Mesenchymal stem cell (in vitro differentiated cells and primary cell): ENCODE results near the gene ZBTB49.

Experiments
- DNase-seq: peaks from one replicate; pipeline ENCODE4 v3.0.0-alpha.2; 2013
- H2AFZ ChIP-seq: one replicate; pipeline ENCODE4 v1.6.1; 2013; ENCODE audit warnings: low read depth, mild to moderate bottlenecking, control low read depth, inconsistent platforms, low read length, moderate library complexity
- H2AK5ac ChIP-seq: 2 replicates; pipeline ENCODE4 v1.6.1; 2013; ENCODE audit warnings: low read length, moderate library complexity, mild to moderate bottlenecking, inconsistent platforms; ENCODE audit not compliant: severe bottlenecking
- H2BK120ac ChIP-seq: one replicate; pipeline ENCODE4 v1.6.1; 2013; ENCODE audit warnings: low read depth, mild to moderate bottlenecking, inconsistent platforms, low read length, moderate library complexity
- H2BK12ac ChIP-seq, 2 experiments: one replicate each; pipeline ENCODE4 v1.6.1; 2013; ENCODE audit warnings: inconsistent platforms in 2 of 2, low read length in 2 of 2, mild to moderate bottlenecking in 2 of 2, moderate library complexity in 2 of 2, control low read depth in 1 of 2
- H2BK15ac ChIP-seq: one replicate; pipeline ENCODE4 v1.6.1; 2013; ENCODE audit warnings: mild to moderate bottlenecking, low read depth, inconsistent platforms; ENCODE audit not compliant: poor library complexity, severe bottlenecking
- H2BK5ac ChIP-seq: 2 replicates; pipeline ENCODE4 v1.6.1; 2013; ENCODE audit warnings: low read depth, mild to moderate bottlenecking, low read length, control low read depth, inconsistent platforms; ENCODE audit not compliant: poor library complexity, severe bottlenecking
- H3K14ac ChIP-seq, 2 experiments: one replicate each; pipeline ENCODE4 v1.6.1; 2013; ENCODE audit warnings: inconsistent platforms in 2 of 2, low read length in 2 of 2, control low read depth in 1 of 2, mild to moderate bottlenecking in 1 of 2, moderate library complexity in 1 of 2
- H3K18ac ChIP-seq, 2 experiments: one replicate each; pipeline ENCODE4 v1.6.1; 2013; ENCODE audit warnings: inconsistent platforms in 2 of 2, low read length in 2 of 2, control low read depth in 1 of 2, low read depth in 1 of 2, mild to moderate bottlenecking in 1 of 2
- H3K23ac ChIP-seq, 2 experiments: one replicate each; pipeline ENCODE4 v1.6.1; 2013; ENCODE audit warnings: inconsistent platforms in 2 of 2, low read length in 2 of 2, mild to moderate bottlenecking in 2 of 2, moderate library complexity in 2 of 2, control low read depth in 1 of 2
- H3K27ac ChIP-seq: 2 replicates; pipeline ENCODE4 v1.5.1; 2013; ENCODE audit warnings: mild to moderate bottlenecking, moderate library complexity, low read length, control low read depth, inconsistent platforms; ENCODE audit not compliant: poor library complexity, severe bottlenecking
- H3K27me3 ChIP-seq, 2 experiments: 2 replicates each; pipeline versions ENCODE4 v1.6.1 to v1.7.0; 2013; ENCODE audit warnings: low read length in 2 of 2, mild to moderate bottlenecking in 2 of 2, moderate library complexity in 2 of 2, control low read depth in 1 of 2, inconsistent platforms in 1 of 2; ENCODE audit not compliant: control insufficient read depth in 1 of 2, insufficient read depth in 1 of 2
- H3K36me3 ChIP-seq, 2 experiments: 2 replicates each; pipeline versions ENCODE4 v1.6.1 to v1.7.0; 2013; ENCODE audit warnings: low read length in 2 of 2, control low read depth in 1 of 2, inconsistent platforms in 1 of 2, low read depth in 1 of 2, mild to moderate bottlenecking in 1 of 2; ENCODE audit not compliant: insufficient read depth in 2 of 2, control insufficient read depth in 1 of 2
- H3K4ac ChIP-seq, 2 experiments: one replicate each; pipeline ENCODE4 v1.6.1; 2013; ENCODE audit warnings: inconsistent platforms in 2 of 2, low read length in 2 of 2, mild to moderate bottlenecking in 2 of 2, moderate library complexity in 2 of 2, control low read depth in 1 of 2, low read depth in 1 of 2
- H3K4me1 ChIP-seq: 2 replicates; pipeline ENCODE4 v1.6.1; 2013; ENCODE audit warnings: low read depth, low read length, control low read depth; ENCODE audit not compliant: control insufficient read depth, insufficient read depth
- H3K4me2 ChIP-seq: 2 replicates; pipeline ENCODE4 v1.6.1; 2013; ENCODE audit warnings: low read length, mild to moderate bottlenecking, inconsistent platforms; ENCODE audit not compliant: poor library complexity, severe bottlenecking
- H3K4me3 ChIP-seq, 2 experiments: 2 replicates each; pipeline versions ENCODE4 v1.5.1 to v1.7.0; 2013; ENCODE audit warnings: low read length in 2 of 2, mild to moderate bottlenecking in 2 of 2, control low read depth in 1 of 2, low read depth in 1 of 2; ENCODE audit not compliant: insufficient read depth in 1 of 2
- H3K79me1 ChIP-seq: replicated peaks from 2 replicates; pipeline ENCODE4 v1.6.1; 2013; ENCODE audit warnings: mild to moderate bottlenecking, control low read depth, low read length, inconsistent platforms; ENCODE audit not compliant: poor library complexity, severe bottlenecking
- H3K9ac ChIP-seq: 2 replicates; pipeline ENCODE4 v1.7.0; 2013; ENCODE audit warnings: mild to moderate bottlenecking, low read length, moderate library complexity
- H3K9me3 ChIP-seq: 2 replicates; pipeline ENCODE4 v1.7.0; 2013; ENCODE audit warnings: mild to moderate bottlenecking, low read length; ENCODE audit not compliant: control insufficient read depth
- H4K8ac ChIP-seq: one replicate; pipeline ENCODE4 v1.6.1; 2013; ENCODE audit warnings: inconsistent platforms, mild to moderate bottlenecking, low read length, moderate library complexity
- H4K91ac ChIP-seq: one replicate; pipeline ENCODE4 v1.6.1; 2013; ENCODE audit warnings: mild to moderate bottlenecking, low read length, inconsistent platforms
- WGBS: methylation state at CpG from one replicate; pipeline ENCODE4 v1.1.7; 2013; ENCODE audit warnings: mixed read lengths; 5-methylcytosine and 5-hydroxymethylcytosine counted together

ZBTB49 gene

DNA sequence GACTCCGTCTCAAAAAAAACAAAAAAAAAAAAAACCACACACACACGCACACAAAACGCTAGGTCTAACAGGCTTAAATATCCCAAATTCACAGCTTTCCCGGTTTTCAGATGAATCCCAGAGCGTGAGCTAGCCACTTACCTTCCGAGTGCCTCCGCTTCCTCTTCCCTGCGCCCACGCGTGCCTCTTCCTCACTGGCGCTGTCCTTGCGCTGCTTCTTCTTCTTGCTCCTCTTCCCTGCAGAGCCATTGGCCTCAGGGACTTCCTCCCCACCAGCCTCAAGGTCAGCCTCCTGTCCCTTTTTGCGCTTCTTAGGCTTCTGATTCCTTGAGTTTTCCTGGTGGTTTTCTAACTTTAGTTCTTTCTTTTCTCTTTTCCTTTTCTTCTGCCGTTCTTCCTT is 15.8 kb upstream of the ZBTB49 start:
- Histone ChIP-seq H3K27me3 (no peaks in the 10 kb centered on the region), H3K9me3 (no peaks in the 10 kb centered on the region), H3K23ac (no peak overlapping the region), H3K79me1 (peaks cover 7% of the 10 kb centered on the region), H3K36me3 (peaks cover 43 to 84% of the 10 kb centered on the region in 2 experiments), H2BK12ac (no peak overlapping the region), H4K91ac (no peak overlapping the region), H3K18ac (no peak overlapping the region), H3K4me2 (no peak overlapping the region), H2BK15ac (no peak overlapping the region), H3K27ac (no peak overlapping the region), H3K14ac (no peak overlapping the region), H2BK5ac (no peak overlapping the region), H3K4me1 (no peaks in the 10 kb centered on the region), H4K8ac (no peak overlapping the region), H2AK5ac (no peak overlapping the region), H3K9ac (no peak overlapping the region), H2BK120ac (no peak overlapping the region), H3K4ac (no peak overlapping the region), H3K4me3 (no peak overlapping the region), H2AFZ (no peak overlapping the region)
- no peak for DNase-seq
- WGBS = 96% methylated on average over 14 of the region's 14 CpGs

DNA sequence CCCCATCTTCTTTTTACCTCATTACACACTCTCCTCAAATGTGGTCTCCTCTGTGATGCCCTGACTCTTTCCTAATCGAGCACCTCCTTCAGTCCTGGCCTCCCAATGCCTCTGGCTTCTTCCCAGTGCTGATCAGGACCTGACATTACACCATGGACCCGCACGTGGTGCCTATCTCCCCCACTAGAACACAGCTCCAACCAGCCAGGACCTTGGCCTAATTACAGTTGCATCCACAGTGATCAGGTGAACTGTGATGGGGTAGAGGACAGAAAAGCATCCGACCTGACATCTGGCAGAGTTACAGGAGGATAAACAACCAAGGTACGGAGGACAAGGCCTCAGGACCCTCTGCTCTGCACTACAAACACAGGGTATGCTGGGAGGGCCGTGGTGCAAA is 12.5 kb upstream of the ZBTB49 start:
- Histone ChIP-seq H3K27me3 (no peaks in the 10 kb centered on the region), H3K9me3 (no peaks in the 10 kb centered on the region), H3K18ac (no peak overlapping the region), H3K4me2 (no peak overlapping the region), H3K79me1 (peaks cover 13% of the 10 kb centered on the region), H3K36me3 (peaks cover 45 to 88% of the 10 kb centered on the region in 2 experiments), H3K14ac (no peak overlapping the region), H4K8ac (no peak overlapping the region), H3K4me3 (no peak overlapping the region), H3K9ac (no peak overlapping the region), H3K4me1 (no peaks in the 10 kb centered on the region), H2BK120ac (no peak overlapping the region), H3K4ac (no peak overlapping the region), H3K27ac (no peak overlapping the region), H2BK12ac (no peak overlapping the region), H2AFZ (no peak overlapping the region), H2AK5ac (no peak overlapping the region), H2BK5ac (no peak overlapping the region), H2BK15ac (no peak overlapping the region), H3K23ac (no peak overlapping the region), H4K91ac (no peak overlapping the region)
- DNase-seq = no peak
- 64% methylated on average over 3 of the region's 6 CpGs for WGBS

DNA sequence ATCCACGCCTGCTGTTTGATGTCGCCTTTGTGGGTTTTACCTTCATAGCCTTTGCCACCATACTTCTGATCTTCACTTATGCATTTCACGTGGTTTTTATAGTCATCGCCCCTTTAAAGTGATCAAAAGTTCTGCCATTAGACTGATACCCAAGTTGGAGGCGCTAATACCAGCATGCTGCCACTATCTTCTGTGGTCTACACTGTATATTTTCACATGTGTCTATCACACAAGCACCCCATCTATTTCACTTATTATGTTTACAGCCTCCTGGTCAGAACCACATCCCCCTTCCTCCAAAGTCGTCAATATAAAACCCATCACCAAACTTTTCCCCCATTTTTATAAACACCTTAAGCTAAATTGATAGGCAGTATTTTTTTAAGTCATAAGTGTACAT is 8.3 kb upstream of the ZBTB49 start:
- H3K23ac ChIP-seq = no peak overlapping the region
- DNase-seq = no peak
- no peak overlapping the region for H3K4ac ChIP-seq
- H3K9me3 ChIP-seq = no peaks in the 10 kb centered on the region
- H2BK5ac ChIP-seq = no peak overlapping the region
- H2AFZ ChIP-seq = no peak overlapping the region
- H3K4me2 ChIP-seq = no peak overlapping the region
- H3K36me3 ChIP-seq = peaks cover 33 to 90% of the 10 kb centered on the region in 2 experiments
- no peak overlapping the region for H4K8ac ChIP-seq
- H3K14ac ChIP-seq = no peak overlapping the region
- H2BK12ac ChIP-seq = no peak overlapping the region
- no peak overlapping the region for H2BK120ac ChIP-seq
- 86% methylated on average over 5 of the region's 6 CpGs for WGBS
- no peak overlapping the region for H2AK5ac ChIP-seq
- H3K27me3 ChIP-seq = no peaks in the 10 kb centered on the region
- H3K4me3 ChIP-seq = no peak overlapping the region
- no peak overlapping the region for H2BK15ac ChIP-seq
- peaks cover 25% of the 10 kb centered on the region for H3K79me1 ChIP-seq
- peaks cover 3% of the 10 kb centered on the region for H3K4me1 ChIP-seq
- no peak overlapping the region for H3K27ac ChIP-seq
- no peak overlapping the region for H4K91ac ChIP-seq
- no peak overlapping the region for H3K18ac ChIP-seq
- no peak overlapping the region for H3K9ac ChIP-seq

DNA sequence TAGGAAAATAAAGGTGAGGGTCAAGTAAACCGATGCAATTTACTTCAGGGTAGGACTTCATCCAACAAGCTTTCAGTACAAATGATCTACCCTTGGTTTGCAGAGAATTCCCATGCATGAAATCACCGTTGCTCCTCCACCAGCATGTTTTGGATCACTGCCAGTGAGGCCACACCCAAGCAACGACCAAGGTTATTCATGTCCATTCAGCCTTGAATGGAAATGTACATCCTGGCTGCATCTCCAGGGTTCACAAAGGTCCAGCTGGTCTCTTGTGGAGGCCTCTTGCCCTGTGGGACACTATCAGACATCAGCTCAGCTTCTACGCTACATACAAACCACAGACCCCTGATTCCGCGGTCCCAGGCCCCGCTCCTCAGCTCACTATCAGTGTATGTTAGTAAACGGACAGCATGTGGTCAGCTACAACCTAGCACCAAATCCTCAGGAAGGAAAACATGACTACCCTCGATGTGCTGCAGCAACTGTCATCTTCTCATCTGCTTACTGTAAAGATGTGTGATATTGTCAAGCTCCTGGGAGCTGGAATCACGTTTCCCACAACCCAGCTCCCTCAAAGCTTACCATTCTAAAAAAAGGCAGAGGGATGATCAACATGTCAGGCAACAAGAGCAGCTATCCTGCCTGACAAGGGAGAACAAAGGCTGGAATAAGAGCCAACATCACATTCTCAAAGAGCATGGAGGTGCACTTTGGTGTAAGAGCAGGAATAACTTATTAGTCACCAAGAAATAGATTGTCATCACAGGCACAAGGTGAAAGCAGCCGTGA is 5.0 kb upstream of the ZBTB49 start:
- Histone ChIP-seq H2BK120ac (no peak overlapping the region), H2BK15ac (no peak overlapping the region), H3K9ac (no peak overlapping the region), H3K14ac (no peak overlapping the region), H3K4me1 (peaks cover 10% of the 10 kb centered on the region), H3K4me3 (no peak overlapping the region), H2BK12ac (no peak overlapping the region), H3K27ac (no peak overlapping the region), H3K4ac (no peak overlapping the region), H3K4me2 (no peak overlapping the region), H4K91ac (no peak overlapping the region), H4K8ac (no peak overlapping the region), H3K23ac (no peak overlapping the region), H2AFZ (no peak overlapping the region), H3K27me3 (no peaks in the 10 kb centered on the region), H2BK5ac (no peak overlapping the region), H3K79me1 (peaks cover 39% of the 10 kb centered on the region), H3K18ac (no peak overlapping the region), H3K36me3 (peaks cover 21 to 62% of the 10 kb centered on the region in 2 experiments), H3K9me3 (no peaks in the 10 kb centered on the region), H2AK5ac (no peak overlapping the region)
- DNase-seq = no peak
- 82% methylated on average over 11 of the region's 11 CpGs for WGBS
